ENCODE results near the gene GRHL1. TPM values are rescaled to one million over a fixed set of nuclear protein-coding genes. Genes with fewer than 3 reads are reported as not detected.

Gene GRHL1
- total RNA-seq, 1 experiment from 2014 or later = 2.7 TPM

DNA sequence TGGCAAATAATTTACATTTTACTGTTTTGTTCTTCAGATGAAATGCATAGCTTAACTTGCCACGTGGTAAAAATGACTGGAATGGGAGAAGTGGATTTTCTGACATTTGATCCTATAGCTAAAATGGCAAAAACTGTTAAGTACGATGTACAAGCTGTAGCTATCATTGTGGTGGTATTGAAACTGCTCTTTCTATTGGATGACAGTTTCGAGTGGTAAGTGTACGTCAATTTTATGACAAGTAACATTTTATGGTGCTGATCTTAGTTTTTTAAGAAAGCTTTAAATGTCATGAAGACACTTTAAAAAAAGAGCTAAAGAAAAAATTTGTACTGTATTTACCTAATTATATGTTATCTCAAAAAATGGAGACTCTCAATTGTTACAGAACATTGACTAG, 40.8 kb upstream of the GRHL1 start:
- Mint-ChIP-seq H3K27me3 (ENCODE audit: low read depth) (no peaks in the 10 kb centered on the region), H3K4me1 (no peaks in the 10 kb centered on the region), H3K4me3 (no peak overlapping the region), H3K27ac (no peak overlapping the region), H3K36me3 (peaks cover 14% of the 10 kb centered on the region), H3K9me3 (no peaks in the 10 kb centered on the region)
- CTCF ChIA-PET = no interaction called here
- DNase-seq (ENCODE audit: low spot score) (no peak), ATAC-seq (no peak)
- TF ChIP-seq, protein P1, sequence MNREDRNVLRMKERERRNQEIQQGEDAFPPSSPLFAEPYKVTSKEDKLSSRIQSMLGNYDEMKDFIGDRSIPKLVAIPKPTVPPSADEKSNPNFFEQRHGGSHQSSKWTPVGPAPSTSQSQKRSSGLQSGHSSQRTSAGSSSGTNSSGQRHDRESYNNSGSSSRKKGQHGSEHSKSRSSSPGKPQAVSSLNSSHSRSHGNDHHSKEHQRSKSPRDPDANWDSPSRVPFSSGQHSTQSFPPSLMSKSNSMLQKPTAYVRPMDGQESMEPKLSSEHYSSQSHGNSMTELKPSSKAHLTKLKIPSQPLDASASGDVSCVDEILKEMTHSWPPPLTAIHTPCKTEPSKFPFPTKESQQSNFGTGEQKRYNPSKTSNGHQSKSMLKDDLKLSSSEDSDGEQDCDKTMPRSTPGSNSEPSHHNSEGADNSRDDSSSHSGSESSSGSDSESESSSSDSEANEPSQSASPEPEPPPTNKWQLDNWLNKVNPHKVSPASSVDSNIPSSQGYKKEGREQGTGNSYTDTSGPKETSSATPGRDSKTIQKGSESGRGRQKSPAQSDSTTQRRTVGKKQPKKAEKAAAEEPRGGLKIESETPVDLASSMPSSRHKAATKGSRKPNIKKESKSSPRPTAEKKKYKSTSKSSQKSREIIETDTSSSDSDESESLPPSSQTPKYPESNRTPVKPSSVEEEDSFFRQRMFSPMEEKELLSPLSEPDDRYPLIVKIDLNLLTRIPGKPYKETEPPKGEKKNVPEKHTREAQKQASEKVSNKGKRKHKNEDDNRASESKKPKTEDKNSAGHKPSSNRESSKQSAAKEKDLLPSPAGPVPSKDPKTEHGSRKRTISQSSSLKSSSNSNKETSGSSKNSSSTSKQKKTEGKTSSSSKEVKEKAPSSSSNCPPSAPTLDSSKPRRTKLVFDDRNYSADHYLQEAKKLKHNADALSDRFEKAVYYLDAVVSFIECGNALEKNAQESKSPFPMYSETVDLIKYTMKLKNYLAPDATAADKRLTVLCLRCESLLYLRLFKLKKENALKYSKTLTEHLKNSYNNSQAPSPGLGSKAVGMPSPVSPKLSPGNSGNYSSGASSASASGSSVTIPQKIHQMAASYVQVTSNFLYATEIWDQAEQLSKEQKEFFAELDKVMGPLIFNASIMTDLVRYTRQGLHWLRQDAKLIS (CRISPR knock-in tag; IDR thresholded peaks at IDR 0.05; ENCODE audit: borderline replicate concordance) = no peak
- TF ChIP-seq ATF1 (CRISPR knock-in tag; IDR thresholded peaks at IDR 0.05) = no peak
- no peak for TF ChIP-seq ATF3 (CRISPR knock-in tag; conservative IDR thresholded peaks at IDR 0.05)
- no peak for TF ChIP-seq JAZF1 (CRISPR knock-in tag; IDR thresholded peaks at IDR 0.05)
- TF ChIP-seq SP1 (CRISPR knock-in tag; conservative IDR thresholded peaks at IDR 0.05) = no peak
- no peak for TF ChIP-seq SOX15 (CRISPR knock-in tag; IDR thresholded peaks at IDR 0.05)
- POLR2A ChIA-PET = no interaction called here

DNA sequence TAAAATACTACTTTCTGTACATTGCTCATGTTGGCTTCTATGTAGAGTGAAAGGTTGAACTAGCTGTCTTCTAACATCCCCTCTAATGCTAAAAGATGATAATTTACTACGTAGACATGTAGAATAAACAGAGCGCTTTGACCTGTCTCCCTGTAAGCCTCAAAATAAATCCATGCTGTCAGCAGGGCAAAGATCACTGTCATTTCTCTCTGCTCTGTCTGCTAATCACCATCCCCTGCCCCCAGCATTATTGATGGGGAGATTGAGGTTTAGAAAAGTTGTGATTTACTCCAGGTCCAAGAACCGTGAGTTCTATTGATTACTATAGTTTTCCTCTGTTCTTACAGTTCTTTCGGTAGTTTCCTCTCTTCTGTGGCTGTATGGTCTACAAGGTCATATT, 39.0 kb upstream of the GRHL1 start:
- ChIA-PET POLR2A (no interaction called here), CTCF (no interaction called here)
- no peak for TF ChIP-seq ERG (CRISPR knock-in tag; IDR thresholded peaks at IDR 0.05)
- TF ChIP-seq, protein P2, sequence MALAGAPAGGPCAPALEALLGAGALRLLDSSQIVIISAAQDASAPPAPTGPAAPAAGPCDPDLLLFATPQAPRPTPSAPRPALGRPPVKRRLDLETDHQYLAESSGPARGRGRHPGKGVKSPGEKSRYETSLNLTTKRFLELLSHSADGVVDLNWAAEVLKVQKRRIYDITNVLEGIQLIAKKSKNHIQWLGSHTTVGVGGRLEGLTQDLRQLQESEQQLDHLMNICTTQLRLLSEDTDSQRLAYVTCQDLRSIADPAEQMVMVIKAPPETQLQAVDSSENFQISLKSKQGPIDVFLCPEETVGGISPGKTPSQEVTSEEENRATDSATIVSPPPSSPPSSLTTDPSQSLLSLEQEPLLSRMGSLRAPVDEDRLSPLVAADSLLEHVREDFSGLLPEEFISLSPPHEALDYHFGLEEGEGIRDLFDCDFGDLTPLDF (CRISPR knock-in tag; IDR thresholded peaks at IDR 0.05) = no peak
- no peak for TF ChIP-seq PRRX2 (CRISPR knock-in tag; IDR thresholded peaks at IDR 0.05)
- TF ChIP-seq, protein P3, sequence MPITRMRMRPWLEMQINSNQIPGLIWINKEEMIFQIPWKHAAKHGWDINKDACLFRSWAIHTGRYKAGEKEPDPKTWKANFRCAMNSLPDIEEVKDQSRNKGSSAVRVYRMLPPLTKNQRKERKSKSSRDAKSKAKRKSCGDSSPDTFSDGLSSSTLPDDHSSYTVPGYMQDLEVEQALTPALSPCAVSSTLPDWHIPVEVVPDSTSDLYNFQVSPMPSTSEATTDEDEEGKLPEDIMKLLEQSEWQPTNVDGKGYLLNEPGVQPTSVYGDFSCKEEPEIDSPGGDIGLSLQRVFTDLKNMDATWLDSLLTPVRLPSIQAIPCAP (CRISPR knock-in tag; IDR thresholded peaks at IDR 0.05) = no peak
- TF ChIP-seq GTF2I (CRISPR knock-in tag; conservative IDR thresholded peaks at IDR 0.05) = no peak
- no peak for TF ChIP-seq TEAD1 (CRISPR knock-in tag; IDR thresholded peaks at IDR 0.05)
- TF ChIP-seq, protein P4, sequence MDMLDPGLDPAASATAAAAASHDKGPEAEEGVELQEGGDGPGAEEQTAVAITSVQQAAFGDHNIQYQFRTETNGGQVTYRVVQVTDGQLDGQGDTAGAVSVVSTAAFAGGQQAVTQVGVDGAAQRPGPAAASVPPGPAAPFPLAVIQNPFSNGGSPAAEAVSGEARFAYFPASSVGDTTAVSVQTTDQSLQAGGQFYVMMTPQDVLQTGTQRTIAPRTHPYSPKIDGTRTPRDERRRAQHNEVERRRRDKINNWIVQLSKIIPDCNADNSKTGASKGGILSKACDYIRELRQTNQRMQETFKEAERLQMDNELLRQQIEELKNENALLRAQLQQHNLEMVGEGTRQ (CRISPR knock-in tag; IDR thresholded peaks at IDR 0.05) = no peak
- no peak for TF ChIP-seq RELA (CRISPR knock-in tag; IDR thresholded peaks at IDR 0.05; ENCODE audit: borderline replicate concordance)
- TF ChIP-seq ZNF317 (CRISPR knock-in tag; IDR thresholded peaks at IDR 0.05; ENCODE audit: borderline replicate concordance, low read depth) = no peak
- no peak for TF ChIP-seq SMAD3 (CRISPR knock-in tag; IDR thresholded peaks at IDR 0.05; ENCODE audit: borderline replicate concordance)
- no peak for TF ChIP-seq NFE2L1 (CRISPR knock-in tag; IDR thresholded peaks at IDR 0.05)
- no peak for TF ChIP-seq ZNF423 (CRISPR knock-in tag; IDR thresholded peaks at IDR 0.05)
- TF ChIP-seq ZNF416 (CRISPR knock-in tag; IDR thresholded peaks at IDR 0.05) = no peak
- no peak overlapping the region for H3K27ac Mint-ChIP-seq
- DNase-seq (ENCODE audit: low spot score) = no peak
- no peak overlapping the region for H3K4me3 Mint-ChIP-seq
- H3K36me3 Mint-ChIP-seq = peaks cover 14% of the 10 kb centered on the region
- no peak for ATAC-seq
- H3K4me1 Mint-ChIP-seq = no peaks in the 10 kb centered on the region
- H3K27me3 Mint-ChIP-seq (ENCODE audit: low read depth) = no peaks in the 10 kb centered on the region
- H3K9me3 Mint-ChIP-seq = no peaks in the 10 kb centered on the region
